Frontal cortex (tissue), 4 donors: ENCODE measurements around the gene DNAAF9. TPM values are rescaled to one million over a fixed set of nuclear protein-coding genes. Genes with fewer than 3 reads are reported as not detected.

ENCODE experiments used
- DNase-seq, 2 donors: peaks; one replicate each; pipeline ENCODE4 v3.0.0; 2012; ENCODE audit warnings: low spot score in 2 of 2
- FAIRE-seq: peaks from 2 replicates; lab custom pipeline; 2012; peaks lifted over from hg19 to GRCh38; lab: Jason Lieb, UNC
- total RNA-seq: library from RNA; depleted of rRNA; stranded (reverse); fragments of >200 nt; gene quantifications from one replicate; pipeline ENCODE4 v1.2.3, GENCODE V29; 2014
- donor health status: control.
- donor health status: control.
- donor health status: control.

Gene DNAAF9
- total RNA-seq, 1 donor from 2014 or later = 31.4 TPM

DNA sequence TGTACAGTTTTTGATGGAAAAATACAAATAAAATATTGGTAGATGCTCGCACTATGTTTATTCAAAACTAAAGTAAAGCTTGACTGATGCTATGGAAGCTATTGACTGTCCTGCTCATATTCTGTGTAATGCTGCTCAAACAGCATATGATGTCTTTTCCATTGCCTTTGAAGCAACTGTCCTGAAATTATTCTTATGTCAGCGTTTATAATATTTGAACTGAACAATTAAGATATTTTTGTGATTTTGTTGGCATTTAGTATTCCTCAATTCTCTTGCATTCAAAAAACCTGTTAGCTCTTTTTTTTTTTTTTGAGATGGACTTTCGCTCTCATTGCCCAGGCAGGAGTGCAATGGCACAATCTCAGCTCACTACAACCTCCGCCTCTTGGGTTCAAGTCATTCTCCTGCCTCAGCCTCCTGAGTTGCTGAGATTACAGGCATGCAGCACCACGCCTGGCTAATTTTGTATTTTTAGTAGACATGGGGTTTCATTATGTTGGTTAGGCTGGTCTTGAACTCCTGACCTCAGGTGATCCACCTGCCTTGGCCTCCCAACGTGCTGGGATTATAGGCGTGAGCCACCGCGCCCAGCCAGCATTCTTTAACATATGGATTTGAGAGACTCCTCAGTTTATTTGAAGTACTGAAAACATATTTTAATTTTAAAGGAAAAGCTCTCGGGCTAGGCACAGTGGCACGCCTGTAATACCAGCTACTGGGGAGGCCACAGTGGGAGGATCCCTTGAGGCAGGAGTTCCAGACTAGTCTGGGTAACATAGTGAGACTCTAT is 5.3 kb upstream of the DNAAF9 start:
- no peak for DNase-seq
- no peak for FAIRE-seq

DNA sequence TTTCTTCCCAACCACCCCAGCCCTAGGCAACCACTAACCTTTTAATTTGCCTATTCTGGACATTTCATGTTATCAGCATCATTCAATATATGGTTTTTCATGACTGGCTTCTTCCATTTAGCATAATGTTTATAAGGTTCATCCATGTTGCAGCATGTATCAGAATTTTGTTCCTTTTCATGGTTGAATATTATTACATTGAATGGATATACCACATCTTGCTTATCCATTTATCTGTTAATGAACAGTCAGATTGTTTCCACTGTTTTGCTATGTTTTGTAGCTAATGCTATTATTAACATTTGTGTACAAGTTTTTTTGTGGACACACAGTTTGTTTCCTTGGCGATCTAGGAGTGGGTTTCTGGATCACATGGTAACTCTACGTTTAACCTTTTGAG is 3.0 kb upstream of the DNAAF9 start:
- DNase-seq = no peak
- no peak for FAIRE-seq

DNA sequence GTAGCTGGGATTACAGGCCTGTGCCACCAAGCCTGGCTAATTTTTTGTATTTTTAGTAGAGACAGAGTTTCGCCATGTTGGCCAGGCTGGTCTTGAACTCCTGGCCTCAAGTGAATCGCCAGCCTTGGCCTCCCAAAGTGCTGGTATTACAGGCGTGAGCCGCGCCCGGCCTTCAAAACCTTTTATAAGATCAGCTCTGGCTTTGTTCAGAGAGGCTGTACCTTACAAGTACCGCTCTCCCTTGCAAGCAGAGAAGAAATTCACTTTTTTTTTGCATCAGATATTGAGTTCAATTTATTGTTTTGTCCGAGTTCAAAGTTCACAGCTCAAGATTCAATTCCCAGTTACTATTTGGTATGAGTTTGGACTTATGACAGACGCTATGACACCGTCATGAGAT is 1.9 kb upstream of the DNAAF9 start:
- DNase-seq (no peak), FAIRE-seq (no peak)

DNA sequence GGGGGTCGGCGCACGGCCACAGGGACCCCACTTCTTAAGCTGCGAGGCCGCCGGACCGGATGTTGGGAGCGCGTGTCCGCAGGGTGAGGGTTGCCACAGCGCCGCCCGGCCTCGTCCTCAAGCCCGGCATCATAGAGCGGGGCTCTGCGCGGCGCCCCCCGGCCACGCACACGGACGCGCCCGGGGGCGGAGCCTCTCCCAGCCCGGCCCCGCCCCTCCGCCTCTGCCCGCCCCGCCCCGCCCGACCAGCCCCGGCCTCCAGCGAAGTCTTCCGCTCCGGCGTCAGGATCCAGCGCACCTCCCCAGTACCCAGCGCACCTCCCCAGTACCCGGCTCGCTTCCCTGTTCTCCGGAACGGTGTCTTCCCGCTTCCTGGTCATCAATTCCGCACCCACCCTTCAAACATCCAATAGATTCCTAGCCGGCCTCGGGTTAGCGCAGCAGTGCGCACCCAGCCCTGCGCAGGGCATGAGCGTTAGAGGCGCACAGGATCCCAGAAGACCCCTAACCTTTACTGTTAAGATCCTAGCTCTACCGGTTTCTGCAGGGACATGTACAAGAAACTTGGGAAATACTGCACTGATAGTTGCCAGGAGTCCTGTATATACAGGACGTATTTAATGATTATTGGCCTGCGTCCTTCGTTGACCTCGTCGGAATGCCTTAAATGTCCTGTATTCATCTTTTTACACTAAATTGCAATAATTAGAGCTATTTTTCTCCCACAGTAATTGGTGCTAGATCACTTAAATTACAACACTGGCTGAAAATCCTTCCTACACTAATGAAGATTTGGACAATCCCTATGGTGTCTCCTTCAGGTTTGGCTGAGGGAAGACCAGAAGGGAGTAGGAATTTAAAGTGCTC is 535 bp upstream of the DNAAF9 start:
- DNase-seq (peak; percentile 88 to 91), FAIRE-seq (no peak)

DNA sequence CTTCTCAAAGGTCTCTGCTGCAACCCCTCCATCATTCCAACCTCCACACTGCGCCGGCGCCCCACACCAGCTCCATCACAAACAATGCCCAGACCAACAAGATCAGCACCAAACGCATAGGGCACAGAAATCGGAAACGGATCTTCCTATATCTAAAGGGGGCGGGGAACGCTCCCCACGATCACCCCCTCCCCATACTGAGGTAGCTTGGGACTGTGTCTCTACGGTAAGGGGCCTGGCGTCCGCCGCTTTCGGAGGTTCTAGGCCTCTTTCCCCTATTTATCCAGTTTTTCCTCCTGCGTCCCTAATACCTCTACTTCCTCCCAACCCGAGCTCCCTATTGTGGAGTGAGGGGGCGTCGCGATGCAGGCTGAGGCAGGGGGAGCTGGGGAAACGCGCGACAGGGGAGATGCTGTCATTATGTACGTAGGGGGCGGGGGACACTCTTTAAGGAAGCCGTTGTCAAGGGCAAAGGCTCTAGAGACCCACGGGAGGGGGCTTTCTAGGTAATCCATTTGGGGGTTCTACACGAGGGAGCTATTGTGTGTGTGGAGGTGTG is 909 bp downstream of the DNAAF9 start:
- DNase-seq (peak in 1 of 2 donors; percentile 28), FAIRE-seq (no peak)

DNA sequence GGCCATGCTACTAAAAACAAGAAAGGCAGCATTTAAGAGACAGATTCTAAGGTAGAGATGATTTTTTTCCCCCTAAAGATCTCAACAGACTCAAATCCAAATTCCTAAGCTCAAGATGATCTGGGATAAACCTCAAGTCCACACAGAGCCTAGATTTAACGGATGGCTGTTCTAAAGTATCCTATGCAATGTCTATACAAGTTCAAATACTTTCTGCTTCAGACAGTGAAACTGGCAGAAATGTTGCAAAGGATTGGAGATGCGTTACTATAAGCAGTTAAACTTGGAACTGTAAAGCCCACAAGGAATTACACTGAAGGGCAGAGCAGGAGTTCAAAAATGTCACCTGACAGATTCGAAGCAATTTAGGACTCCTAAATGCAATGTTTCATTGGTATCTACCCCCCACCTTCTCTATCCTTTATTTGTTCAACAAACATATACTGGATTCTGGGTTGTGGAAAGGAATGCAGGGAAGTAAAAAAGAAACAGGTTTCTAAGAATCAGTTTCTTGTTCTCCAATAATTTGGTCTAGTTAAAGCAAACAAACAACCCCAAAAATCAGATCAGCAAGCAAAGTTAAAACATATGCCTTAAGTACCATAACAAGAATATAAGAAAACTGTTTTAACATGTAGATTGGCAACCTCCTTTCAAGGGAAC is 1.6 kb downstream of the DNAAF9 start:
- FAIRE-seq (no peak), DNase-seq (no peak)

DNA sequence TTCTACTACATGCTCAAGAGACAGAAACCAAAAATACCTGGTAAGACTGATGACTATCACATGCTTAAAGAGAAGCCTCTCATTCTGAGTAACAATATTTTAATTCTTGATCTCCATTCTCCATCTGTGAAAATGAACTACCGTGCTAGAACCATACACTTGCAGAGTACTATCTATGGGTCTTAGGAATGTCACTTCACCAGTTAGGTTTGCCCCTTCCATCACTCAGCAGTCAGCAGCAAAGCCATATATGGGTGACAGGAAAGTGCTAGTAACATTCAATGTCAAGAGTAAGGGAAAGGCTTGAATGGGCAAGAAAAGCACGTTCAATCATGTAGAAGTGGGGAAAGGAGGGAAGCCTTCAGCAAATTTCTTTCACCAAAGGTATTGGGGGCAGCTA is 2.3 kb downstream of the DNAAF9 start:
- no peak for FAIRE-seq

DNA sequence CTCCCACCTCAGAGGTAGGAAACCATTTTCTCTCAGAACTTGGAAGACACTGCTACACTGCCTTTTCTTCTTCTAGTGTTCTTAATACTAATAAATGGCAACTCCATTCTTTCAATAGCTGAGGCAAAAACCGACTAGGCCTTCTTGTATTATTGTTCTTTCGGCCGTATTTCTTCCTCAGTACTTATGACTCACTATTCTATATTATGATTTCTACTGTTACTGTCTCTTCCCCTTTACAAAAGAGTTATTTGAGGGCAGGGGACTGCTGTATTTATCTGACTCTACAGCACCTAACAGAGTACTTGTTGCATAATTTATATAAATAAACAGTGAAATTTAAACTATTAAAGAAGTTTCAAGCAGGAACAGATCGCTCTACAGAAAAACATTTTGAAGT is 3.1 kb downstream of the DNAAF9 start:
- FAIRE-seq (no peak), DNase-seq (no peak)

More for the DNA sequence above, 2.3 kb downstream of the DNAAF9 start:
- no peak for DNase-seq

DNA sequence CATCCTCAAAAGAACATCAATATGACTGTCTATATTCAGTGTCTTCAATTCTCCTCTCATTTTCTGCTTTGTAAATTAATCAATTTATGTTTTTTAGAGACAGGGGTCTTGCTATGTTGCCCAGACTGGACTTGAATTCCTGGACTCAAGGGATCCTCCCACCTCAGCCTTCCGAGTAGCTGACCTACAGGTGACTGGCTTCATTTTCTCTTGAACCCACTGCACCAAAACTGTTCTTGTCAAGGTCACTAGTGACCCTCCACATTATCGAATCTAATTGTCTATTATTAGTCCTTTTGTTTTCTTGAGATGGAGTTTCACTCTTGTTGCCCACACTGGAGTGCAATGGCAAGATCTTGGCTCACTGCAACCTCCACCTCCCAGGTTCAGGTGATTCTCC is 3.7 kb downstream of the DNAAF9 start:
- no peak for FAIRE-seq
- no peak for DNase-seq

DNA sequence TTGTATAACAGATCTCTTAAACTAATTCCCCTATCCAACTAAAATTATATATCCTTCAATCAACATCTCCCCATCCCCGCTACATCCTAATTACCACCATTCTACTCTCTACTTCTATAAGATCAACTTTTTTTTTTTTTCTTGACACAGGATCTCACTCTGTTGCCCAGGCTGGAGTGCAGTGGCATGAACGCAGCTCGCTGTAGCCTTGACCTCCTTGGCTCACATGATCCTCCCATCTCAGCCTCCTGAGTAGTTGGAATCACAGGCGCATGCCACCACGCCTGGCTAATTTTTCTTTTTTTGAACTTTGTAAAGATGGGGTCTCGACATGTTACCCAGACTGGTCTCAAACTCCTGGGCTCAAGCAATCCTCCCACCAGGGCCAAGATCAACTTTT is 5.0 kb downstream of the DNAAF9 start:
- no peak for FAIRE-seq
- no peak for DNase-seq

DNA sequence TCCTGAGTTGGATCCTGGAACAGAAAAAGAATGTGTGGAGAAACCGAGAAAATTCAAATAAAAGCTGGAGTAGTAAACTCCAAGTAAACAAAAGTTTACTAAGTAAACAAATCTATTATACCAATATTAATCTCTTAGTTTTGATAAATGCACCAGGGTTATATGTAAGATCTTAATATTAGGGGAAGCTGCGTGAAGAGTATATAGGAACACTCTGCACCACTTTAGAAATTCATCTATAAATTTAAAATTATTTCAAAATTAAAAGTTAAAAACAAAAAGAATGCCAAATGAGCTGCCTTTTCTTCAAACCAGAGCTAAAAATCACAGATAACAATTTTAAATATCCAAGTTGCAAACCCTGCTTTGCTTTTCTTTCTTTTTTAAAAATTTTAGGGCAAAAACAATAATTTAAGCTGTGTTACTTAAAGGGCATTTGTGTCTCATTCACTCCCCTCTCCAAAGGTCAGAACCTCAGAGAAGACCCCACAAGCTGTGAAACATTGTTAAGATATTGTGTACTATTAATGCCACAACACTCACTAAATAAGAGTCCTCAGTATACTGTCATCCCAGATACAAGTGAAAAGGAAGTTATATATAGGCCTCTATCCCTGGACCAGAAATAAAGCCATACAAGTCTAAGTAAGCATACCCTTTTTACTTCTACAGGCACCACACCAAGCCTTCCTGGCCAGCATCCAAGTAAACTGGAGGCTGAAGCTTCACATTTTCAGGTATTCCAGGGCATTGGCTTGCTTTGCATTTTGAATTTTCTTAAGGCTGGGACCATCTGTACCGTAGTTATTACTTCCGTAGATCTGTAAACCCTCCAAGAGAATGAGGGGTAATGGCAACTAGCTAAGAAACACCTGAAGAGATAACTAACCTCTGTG is 7.0 kb downstream of the DNAAF9 start:
- DNase-seq (peak in 1 of 2 donors; percentile 17), FAIRE-seq (no peak)

DNA sequence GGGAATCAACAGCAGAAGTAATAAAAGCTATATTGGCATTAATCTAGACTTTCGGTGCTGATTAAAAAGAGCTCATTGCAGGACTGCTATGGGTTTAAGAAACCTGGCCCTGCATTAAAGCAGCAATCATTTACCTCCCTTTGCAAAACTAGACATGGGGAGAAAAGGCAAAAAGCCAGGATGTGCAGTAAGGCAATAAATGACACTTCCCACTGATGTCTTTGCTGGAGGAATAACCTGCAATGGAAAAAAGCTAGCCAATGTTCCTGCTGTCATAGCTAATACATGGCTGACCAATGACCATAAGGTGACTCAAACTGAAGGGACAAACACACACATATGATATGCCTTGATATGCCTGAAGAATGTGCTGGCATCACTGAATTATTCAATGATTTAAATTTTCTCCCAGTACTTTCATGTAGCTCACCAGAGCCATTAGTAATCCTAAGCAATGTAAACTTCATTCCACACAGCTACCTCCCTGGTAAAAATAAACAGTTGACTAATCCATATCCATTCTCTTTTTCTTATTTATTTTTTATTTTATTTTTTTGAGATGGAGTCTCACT is 8.7 kb downstream of the DNAAF9 start:
- FAIRE-seq = no peak
- no peak for DNase-seq

DNA sequence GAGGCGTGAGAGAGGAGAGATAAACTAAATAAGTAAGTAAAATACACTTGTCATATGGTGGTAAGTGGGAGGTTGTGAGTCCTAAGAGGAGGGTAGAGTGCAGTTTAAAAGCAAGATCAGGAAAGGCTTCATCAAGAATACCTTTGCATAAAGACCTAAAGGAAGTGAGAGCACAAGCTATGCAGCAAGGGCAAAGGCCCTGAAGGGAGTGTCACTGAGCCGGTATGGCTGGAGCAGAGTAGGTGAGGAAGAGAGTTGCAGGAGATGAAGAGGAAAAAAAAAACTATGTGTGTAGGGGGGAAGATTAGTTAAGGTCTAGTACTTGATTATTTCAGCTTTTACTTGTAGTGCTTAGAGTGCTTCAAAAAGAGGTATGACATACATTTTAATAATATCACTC is 11.0 kb downstream of the DNAAF9 start:
- no peak for DNase-seq
- FAIRE-seq = no peak

DNA sequence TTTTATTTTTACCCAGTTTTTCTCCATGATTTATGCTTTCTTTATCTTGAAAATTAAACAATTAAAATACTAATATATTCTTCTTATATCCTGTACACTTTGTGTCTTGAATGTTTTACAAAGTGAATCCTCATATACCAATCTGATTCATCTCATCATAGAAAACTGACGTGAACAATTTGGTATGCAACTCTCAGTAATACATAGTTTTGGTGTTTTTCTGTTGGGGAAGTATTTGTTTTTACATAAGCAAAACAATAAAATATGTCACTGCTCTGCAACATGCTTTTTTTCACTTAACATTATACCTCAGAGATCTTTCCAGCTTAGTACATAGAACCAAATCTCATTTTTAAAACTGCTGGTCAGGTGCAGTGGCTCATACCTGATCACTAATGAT is 14.7 kb downstream of the DNAAF9 start:
- FAIRE-seq (peak; percentile 8), DNase-seq (no peak)

DNA sequence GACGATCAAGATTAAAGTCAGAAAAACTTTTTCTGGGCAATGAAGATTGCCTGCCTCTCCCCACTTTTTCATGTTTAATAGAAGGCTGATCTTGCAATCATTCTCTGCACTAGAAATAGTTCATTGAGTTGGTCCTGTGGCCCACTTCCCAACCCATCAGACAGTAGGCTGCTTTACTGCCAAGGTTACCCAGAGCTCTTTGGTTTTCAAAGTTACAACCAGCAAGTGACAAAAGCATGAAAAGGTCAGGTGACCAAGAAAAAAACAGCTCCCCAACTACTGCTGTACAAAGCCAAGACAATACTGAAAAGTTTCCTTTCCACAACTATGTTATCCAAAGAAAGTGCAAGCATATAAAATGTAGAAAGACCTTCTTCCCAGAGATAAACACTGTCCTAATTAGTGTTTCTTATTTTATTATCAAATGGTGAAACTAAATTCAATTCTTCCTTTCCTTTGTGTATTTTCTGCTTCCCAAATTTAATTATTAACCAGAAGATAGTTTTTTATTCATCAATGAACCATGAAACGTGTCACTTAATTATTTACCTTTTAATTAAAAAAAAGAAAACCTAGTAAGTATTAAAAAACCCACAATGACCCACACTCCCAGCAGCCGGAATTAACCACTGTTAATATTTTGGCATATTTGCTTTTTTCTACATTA is 16.6 kb downstream of the DNAAF9 start:
- DNase-seq = no peak
- no peak for FAIRE-seq

DNA sequence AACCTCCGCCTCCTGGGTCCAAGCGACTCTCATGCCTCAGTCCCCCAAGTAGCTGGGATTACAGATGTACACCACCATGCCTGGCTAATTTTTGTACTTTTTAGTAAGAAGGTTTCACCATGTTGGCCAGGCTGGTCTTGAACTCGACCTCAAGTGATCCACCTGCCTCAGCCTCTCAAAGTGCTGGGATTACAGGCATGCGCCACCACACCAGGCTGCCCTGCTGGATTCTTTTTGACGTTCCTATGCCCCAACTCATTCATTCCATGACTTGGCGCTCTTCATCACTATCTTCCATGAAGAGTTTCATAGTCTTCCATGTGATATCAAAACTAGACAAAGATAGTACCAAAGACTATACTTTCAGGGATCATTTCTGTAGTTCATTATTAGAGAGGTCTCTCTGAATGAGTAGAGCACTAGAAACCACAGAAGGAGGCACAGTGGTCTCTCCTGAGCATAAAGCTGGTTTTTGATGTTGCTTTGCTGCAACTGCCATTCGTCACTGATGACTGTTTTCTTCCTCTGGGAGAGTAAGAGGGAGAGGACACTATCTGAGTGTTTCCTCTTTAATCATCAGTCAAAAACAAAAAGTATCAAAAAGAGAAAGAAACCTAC is 23.5 kb downstream of the DNAAF9 start:
- FAIRE-seq = no peak

DNA sequence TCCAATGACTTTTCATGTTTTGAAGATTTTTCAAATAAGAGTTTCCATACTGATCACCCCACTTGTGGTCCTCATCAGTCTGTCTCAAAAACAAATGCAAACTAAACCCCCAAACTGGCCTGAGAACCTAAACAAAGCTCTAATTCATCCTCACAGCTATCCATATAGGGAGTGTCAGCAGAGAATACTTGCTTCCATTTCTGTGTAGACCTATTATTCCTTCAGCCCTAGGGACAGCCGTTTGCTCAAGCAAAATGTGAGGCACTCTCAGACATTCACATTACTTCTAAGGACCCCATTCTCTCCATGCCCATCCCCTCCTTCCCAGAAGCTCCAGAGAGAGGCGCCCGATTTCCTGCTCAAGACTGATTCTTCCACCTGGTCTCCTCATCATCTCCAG is 24.6 kb downstream of the DNAAF9 start:
- FAIRE-seq (no peak), DNase-seq (no peak)

More for the DNA sequence above, 23.5 kb downstream of the DNAAF9 start:
- no peak for DNase-seq
